Fibroblast of peridontal ligament (primary cell): ENCODE measurements around the gene GRAMD1C.
A peak's percentile ranks its signal among the peaks of the same experiment; 100 is the strongest.
"Not testable (repeated sequence)": the region's sequence is repeated elsewhere in the genome, so short reads cannot be mapped to it uniquely, and the experiment has no call there.

Experiments
- DNase-seq: peaks from one replicate; pipeline ENCODE4 v3.0.0-alpha.2; 2010; ENCODE audit errors: extremely low read depth

The GRAMD1C gene

GRCh38 chr3:113838631-113839209 lies at the start of gene GRAMD1C:
TSS of gene GRAMD1C (plus strand) at chr3:113838788. CDS start at chr3:113838910, 122 bp downstream.
- peak; percentile 85 for DNase-seq

- no peak for DNase-seq
Measured at GRCh38 chr3:113791381-113791780, 47.2 kb upstream of the GRAMD1C start.

GRCh38 chr3:113794526-113794925 lies 44.1 kb upstream of the GRAMD1C start:
- no peak for DNase-seq

- no peak for DNase-seq
Measured at GRCh38 chr3:113795693-113796092, 42.9 kb upstream of the GRAMD1C start.

- no peak for DNase-seq
Measured at GRCh38 chr3:113802795-113803455, 35.7 kb upstream of the GRAMD1C start.

GRCh38 chr3:113804661-113805060 lies 33.9 kb upstream of the GRAMD1C start:
- DNase-seq: no peak

- DNase-seq: no peak
Measured at GRCh38 chr3:113805249-113805648, 33.3 kb upstream of the GRAMD1C start.

GRCh38 chr3:113812854-113813253 lies 25.7 kb upstream of the GRAMD1C start:
- DNase-seq: no peak

GRCh38 chr3:113819866-113820265 lies 18.7 kb upstream of the GRAMD1C start:
- no peak for DNase-seq

GRCh38 chr3:113825090-113825489 lies 13.5 kb upstream of the GRAMD1C start:
- peak; percentile 5 for DNase-seq

GRCh38 chr3:113828600-113828999 lies 10.0 kb upstream of the GRAMD1C start:
- DNase-seq: no peak

- DNase-seq: no peak
Measured at GRCh38 chr3:113829576-113830354, 8.8 kb upstream of the GRAMD1C start.

GRCh38 chr3:113831103-113831355 lies 7.6 kb upstream of the GRAMD1C start:
- DNase-seq: no peak

- DNase-seq: peak; percentile 52
Measured at GRCh38 chr3:113832477-113833164, 6.0 kb upstream of the GRAMD1C start.

- DNase-seq: no peak
Measured at GRCh38 chr3:113834983-113835382, 3.6 kb upstream of the GRAMD1C start.

- no peak for DNase-seq
Measured at GRCh38 chr3:113839551-113839950, 963 bp downstream of the GRAMD1C start.

GRCh38 chr3:113844622-113845222 lies 6.1 kb downstream of the GRAMD1C start:
- peak; percentile 68 for DNase-seq

GRCh38 chr3:113847247-113847646 lies 8.7 kb downstream of the GRAMD1C start:
- DNase-seq: no peak

GRCh38 chr3:113847664-113848461 lies 9.3 kb downstream of the GRAMD1C start:
- no peak for DNase-seq

- DNase-seq: not testable (repeated sequence)
Measured at GRCh38 chr3:113849071-113849470, 10.5 kb downstream of the GRAMD1C start.

- not testable (repeated sequence) for DNase-seq
Measured at GRCh38 chr3:113849841-113850240, 11.3 kb downstream of the GRAMD1C start.
